C1 segment of cervical spinal cord (tissue), 14 donors: ENCODE results near the gene RNLS.

Experiments used
- DNase-seq, 14 donors: peaks; one replicate each; lab custom pipeline; 2025; lab: John Stamatoyannopoulos, UW

Gene RNLS

GRCh38 chr10:88477343-88478085 lies 105.6 kb downstream of the RNLS start:
- no peak for DNase-seq

GRCh38 chr10:88474884-88475844 lies 108.0 kb downstream of the RNLS start:
- no peak for DNase-seq

- DNase-seq, result no peak
Measured at GRCh38 chr10:88473989-88474883, 108.9 kb downstream of the RNLS start.

GRCh38 chr10:88472540-88472939 lies 110.6 kb downstream of the RNLS start:
- no peak for DNase-seq

- DNase-seq, result no peak
Measured at GRCh38 chr10:88471899-88472298, 111.2 kb downstream of the RNLS start.

GRCh38 chr10:88467835-88468485 lies 115.2 kb downstream of the RNLS start:
- DNase-seq, result no peak

- DNase-seq, result no peak
Measured at GRCh38 chr10:88466786-88467185, 116.3 kb downstream of the RNLS start.

GRCh38 chr10:88465765-88466164 lies 117.4 kb downstream of the RNLS start:
- no peak for DNase-seq

GRCh38 chr10:88463811-88464210 lies 119.3 kb downstream of the RNLS start:
- DNase-seq, result no peak

GRCh38 chr10:88461426-88461825 lies 121.7 kb downstream of the RNLS start:
- no peak for DNase-seq

- DNase-seq, result peak in 1 of 14 donors; percentile 48
Measured at GRCh38 chr10:88459530-88459929, 123.6 kb downstream of the RNLS start.

- DNase-seq, result no peak
Measured at GRCh38 chr10:88458209-88458608, 124.9 kb downstream of the RNLS start.

- no peak for DNase-seq
Measured at GRCh38 chr10:88457660-88458059, 125.5 kb downstream of the RNLS start.

GRCh38 chr10:88456730-88457129 lies 126.4 kb downstream of the RNLS start:
- no peak for DNase-seq

GRCh38 chr10:88455831-88456230 lies 127.3 kb downstream of the RNLS start:
- no peak for DNase-seq

GRCh38 chr10:88450201-88450600 lies 132.9 kb downstream of the RNLS start:
- DNase-seq, result no peak

GRCh38 chr10:88442716-88443115 lies 140.4 kb downstream of the RNLS start:
- DNase-seq, result no peak

- no peak for DNase-seq
Measured at GRCh38 chr10:88440541-88440940, 142.6 kb downstream of the RNLS start.

GRCh38 chr10:88439932-88440331 lies 143.2 kb downstream of the RNLS start:
- no peak for DNase-seq

GRCh38 chr10:88437411-88437810 lies 145.7 kb downstream of the RNLS start:
- no peak for DNase-seq

GRCh38 chr10:88433565-88434186 lies 149.4 kb downstream of the RNLS start:
- DNase-seq, result no peak
